Hematopoietic multipotent progenitor cell treated with erythropoietin and hydrocortisone succinate and interleukin-3 and kit ligand, for 4 days (in vitro differentiated cells): ENCODE data around the gene GABBR2.
"Not testable (repeated sequence)": the region's sequence is repeated elsewhere in the genome, so short reads cannot be mapped to it uniquely, and the experiment has no call there.

Experiments used
- DNase-seq: peaks from one replicate; pipeline ENCODE4 v3.0.0-alpha.2; 2015

GABBR2 gene

DNA sequence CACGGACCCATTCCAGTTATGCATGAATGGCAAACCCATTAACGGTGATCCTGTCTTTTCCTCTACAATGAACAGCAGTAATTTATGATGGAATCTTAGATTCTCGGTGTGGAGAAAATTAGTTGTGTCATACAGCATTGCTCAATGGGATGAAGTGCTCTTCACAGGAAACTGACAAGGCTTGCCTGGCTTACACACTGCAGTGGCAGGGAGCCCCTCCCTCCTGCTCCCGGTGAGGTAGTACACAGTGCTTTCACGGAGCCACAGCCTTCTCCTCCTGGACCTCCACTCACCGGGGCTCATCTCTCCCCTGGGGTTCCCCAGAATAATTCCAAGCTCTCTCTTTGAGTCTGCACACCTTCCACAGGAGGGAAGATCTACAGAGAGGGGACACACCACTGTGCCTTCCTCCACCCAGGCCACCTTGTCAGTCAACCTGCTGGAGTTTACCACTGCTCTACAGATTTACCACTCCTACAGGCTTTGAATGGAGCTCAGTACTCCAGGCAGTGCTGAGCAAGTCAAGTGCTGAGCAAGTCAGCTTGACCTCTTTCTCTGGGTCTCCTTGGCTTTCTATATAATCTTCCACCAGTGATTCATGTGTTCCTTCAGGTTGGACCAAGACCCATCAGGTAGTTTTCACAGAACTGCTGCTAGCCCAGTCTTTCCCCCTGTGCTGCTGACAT, 394.2 kb downstream of the GABBR2 start:
- DNase-seq = peak; percentile 13

- no peak for DNase-seq
Measured at GRCh38 chr9:98312365-98312764, 396.4 kb downstream of the GABBR2 start.

GRCh38 chr9:98311541-98311940, 397.2 kb downstream of the GABBR2 start:
- no peak for DNase-seq

DNA sequence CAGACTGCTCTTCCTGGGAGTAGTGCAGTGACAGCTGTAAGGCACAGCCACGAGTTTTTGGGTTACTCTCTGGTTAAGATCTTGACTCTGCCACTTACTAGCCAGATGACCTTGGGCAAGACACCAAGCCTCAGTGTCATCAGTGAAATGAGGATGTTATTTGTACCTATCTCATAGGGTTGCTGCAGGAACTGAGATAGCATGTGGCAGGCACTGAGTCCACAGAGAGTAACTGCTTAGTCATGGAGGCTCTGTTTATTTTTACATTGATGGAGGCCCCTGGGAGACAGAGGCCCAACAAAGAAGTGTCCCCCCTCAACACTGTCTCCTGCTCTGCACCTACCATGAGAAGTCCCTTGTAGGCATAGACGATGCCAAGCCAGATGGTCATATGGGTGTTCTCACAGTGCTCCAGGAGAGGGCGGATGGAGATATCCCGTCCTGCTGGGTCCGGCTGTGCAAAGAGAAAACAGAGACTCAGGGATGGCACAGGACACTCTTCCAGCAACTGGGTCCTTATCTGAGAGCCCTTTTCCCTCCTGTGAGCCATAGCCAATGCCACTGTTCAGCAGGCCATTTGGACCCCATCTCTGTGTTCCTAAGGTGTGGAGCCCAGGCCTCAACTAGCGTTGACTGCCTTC, 397.9 kb downstream of the GABBR2 start:
- peak; percentile 72 for DNase-seq

DNA sequence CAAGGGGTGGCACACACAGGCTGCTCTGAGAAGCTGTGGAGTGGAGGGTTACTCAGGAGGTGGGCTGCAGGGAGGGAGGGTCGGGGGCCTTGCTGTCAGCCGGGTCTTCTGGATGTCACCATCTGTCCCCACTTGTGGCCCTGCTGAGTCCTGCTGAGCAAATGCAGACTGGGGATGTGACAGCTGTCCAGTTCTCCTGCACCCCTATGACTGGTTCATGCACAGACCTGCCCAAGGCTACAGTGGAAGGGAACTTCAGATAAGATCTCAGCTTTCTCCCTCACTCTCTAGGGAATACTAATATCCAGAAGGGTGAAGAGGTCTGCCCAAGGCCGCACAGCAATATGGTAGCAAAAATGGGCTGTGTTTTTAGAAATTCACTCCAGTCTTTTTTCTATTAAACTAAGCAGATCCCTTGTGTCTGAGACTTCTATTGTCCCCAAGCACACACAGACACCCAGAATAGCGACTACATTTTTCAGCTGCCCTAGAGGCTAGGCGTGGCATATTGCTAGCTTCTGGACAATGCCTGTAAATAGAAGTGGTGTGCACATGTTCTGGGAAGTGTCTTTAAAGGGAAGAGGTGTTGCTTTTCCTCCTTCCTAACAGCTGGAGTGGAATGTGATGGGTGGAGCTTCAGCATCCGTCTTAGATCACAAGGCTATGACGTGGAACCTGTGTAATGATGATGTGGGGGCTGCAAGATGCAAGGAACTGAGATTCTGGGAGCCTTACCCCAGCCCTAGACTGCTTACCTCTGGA, 402.2 kb downstream of the GABBR2 start:
- DNase-seq = no peak

- DNase-seq = no peak
Measured at GRCh38 chr9:98304381-98304780, 404.4 kb downstream of the GABBR2 start.

- DNase-seq = no peak
Measured at GRCh38 chr9:98303633-98304125, 405.1 kb downstream of the GABBR2 start.

- DNase-seq = no peak
Measured at GRCh38 chr9:98302938-98303632, 405.6 kb downstream of the GABBR2 start.

DNA sequence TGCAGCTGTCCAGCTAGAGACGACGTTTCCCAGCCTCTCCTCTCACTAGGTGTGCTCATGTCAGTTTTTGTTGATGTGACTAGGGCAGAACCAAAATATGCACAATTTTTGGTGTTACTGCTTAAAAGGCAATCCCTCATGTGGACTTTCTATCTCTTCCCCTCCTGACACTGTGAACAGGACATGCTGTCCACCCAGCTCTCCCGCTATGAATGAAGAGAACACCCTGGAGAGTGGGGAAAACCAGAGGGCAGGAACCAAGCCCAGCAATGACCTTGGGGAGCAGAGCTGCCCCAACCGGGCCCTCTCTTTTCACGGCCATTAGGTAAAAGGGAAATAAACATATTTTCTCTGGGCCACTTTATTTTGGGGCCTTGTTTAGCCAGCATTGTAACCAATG, 406.6 kb downstream of the GABBR2 start:
- no peak for DNase-seq

DNA sequence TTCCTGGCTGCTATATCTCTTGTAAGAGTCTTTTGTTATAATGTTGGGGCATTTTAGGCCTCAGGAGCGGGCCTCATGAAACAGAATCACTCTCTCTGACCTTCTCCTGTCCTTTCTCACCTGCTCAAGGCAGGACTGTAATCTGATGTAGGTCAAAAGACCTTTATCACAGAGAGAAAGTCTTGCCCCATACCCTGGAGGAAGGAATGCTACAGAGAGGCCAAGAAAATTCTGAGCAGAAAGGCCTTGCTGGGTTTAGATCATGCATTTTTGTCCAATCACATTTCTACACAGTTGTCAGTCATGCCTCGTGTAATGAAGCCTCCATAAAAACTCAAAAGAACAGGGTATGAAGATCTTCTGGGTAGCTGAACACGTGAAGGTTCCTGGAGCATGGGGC, 408.1 kb downstream of the GABBR2 start:
- DNase-seq = no peak

DNA sequence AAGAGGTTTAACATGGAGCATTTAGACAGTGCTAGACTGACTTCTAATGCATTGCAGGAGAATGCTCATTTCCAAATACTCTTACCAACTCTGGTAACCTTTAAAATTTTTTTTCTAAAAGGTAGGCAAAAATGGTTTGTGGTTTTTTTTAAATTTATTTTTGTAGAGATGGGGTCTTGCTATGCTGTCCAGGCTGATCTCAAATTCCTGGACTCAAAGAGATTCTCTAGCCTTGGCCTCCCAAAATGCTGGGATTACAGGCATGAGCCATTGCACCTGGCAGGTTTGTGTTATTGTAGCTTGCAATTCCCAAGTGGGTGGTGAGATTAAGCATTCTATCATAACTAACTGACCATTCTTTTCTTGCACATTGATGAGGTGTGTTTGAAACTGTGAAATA, 410.3 kb downstream of the GABBR2 start:
- DNase-seq = no peak

DNA sequence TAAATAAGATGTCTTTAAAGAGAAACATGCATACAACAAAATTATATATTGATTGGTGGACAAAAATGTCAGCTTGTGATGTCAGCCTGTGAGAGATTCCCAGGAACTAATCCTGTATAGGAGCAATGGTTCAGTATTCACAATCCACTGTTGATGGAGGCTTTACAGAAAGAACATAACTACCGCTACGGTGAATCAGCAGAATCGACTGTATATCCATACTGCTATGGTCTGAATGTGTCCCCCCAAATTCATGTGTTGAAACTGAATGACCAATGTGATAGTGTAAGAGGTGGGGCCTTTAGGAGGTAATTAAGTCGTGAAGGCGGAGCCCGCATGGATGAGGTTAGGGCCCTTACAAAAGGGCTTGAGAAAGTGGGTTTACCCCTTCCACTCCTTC, 412.9 kb downstream of the GABBR2 start:
- DNase-seq = no peak

GRCh38 chr9:98291820-98292219, 416.9 kb downstream of the GABBR2 start:
- no peak for DNase-seq

DNA sequence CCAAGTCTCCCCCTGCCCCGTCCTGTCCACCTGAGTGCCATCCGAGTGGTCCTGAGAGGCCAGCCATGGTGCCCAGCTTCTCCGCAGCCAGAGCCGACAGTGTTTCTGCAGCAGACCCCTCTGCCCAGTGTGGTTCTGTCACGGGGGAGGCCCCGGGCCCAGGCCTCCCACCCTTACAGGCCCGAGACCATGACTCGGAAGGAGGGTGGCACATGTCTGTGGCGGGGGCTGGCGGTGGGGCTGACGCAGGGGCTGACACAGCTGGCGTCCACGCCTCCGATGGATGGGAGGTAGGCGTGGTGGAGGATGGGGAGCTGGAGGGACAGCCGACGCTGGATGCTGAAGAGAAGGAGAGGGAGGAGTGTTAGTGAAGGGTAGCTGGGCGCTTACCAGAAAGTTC, 418.3 kb downstream of the GABBR2 start:
- DNase-seq = no peak

- no peak for DNase-seq
Measured at GRCh38 chr9:98289614-98290201, 419.0 kb downstream of the GABBR2 start.

- DNase-seq = no peak
Measured at GRCh38 chr9:98288881-98289280, 419.9 kb downstream of the GABBR2 start.

GRCh38 chr9:98287384-98287783, 421.4 kb downstream of the GABBR2 start:
- DNase-seq = no peak

- DNase-seq = no peak
Measured at GRCh38 chr9:98285446-98285845, 423.3 kb downstream of the GABBR2 start.

- no peak for DNase-seq
Measured at GRCh38 chr9:98284754-98285153, 424.0 kb downstream of the GABBR2 start.

- DNase-seq = not testable (repeated sequence)
Measured at GRCh38 chr9:98283143-98283542, 425.6 kb downstream of the GABBR2 start.

- no peak for DNase-seq
Measured at GRCh38 chr9:98281281-98281680, 427.5 kb downstream of the GABBR2 start.

GRCh38 chr9:98280574-98280973, 428.2 kb downstream of the GABBR2 start:
- DNase-seq = no peak

DNA sequence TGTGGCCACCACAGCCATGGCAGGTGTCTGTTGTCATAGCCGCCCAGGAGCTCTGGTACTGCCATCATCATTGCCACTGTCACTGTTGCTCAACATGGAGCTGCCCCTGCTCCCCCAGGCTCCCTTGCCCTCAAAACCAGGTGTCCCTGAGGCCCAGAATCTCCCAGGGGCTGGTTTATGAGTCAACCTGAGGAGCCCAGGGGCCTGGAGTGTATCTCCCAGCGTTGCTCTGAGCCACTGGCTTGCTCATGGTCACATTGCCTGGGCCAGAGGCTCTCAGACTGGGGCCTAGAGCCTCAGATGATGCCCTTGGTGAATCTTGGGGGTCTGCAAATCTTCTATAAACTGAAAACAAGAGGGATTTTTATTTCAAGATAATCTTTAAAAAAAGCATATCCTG, 428.6 kb downstream of the GABBR2 start:
- no peak for DNase-seq
